Panc1 (cell line): ENCODE data around the gene KRT76. TPM values are rescaled to one million over a fixed set of nuclear protein-coding genes. Genes with fewer than 3 reads are reported as not detected.

Experiments used
- ATAC-seq: fragments of 200-7000 bp; cut with Tn5 transposase; 2 replicates; pipeline ENCODE4 v1.9.1; 2020; ENCODE audit warnings: mild to moderate bottlenecking, moderate library complexity
- BruUV-seq: library from RNA; stranded (reverse); fragments of 400-500 nt; replicated peaks from 2 replicates; lab custom pipeline; 2021; lab: Mats Ljungman, UMichigan
- CTCF ChIA-PET: fragments of 300-600 bp; sonication (Branson Sonifier 250); formaldehyde crosslinking; loops from one replicate; lab custom pipeline; 2022; ENCODE audit warnings: antibody characterized with exemption; lab: Charles Lee
- POLR2A ChIA-PET: fragments of 300-600 bp; sonication (Branson Sonifier 250); formaldehyde crosslinking; loops from one replicate; lab custom pipeline; 2022; ENCODE audit warnings: antibody characterized with exemption; lab: Charles Lee
- DNase-seq: peaks from one replicate; pipeline ENCODE4 v3.0.0-alpha.2; 2010; ENCODE audit warnings: low read depth, low spot score
- H3K27ac ChIP-seq: 2 replicates; pipeline ENCODE4 v1.5.1; 2011; ENCODE audit warnings: mild to moderate bottlenecking, low read length, inconsistent platforms
- H3K27me3 ChIP-seq: fragments of 200-500 bp; sonication (Bioruptor generic); 2 replicates; pipeline ENCODE4 v1.6.0; 2014; ENCODE audit warnings: low read length, inconsistent platforms; ENCODE audit not compliant: control insufficient read depth, insufficient read depth
- H3K36me3 ChIP-seq: fragments of 200-500 bp; sonication (Bioruptor generic); 2 replicates; pipeline ENCODE4 v1.5.1; 2014; ENCODE audit warnings: inconsistent platforms, mild to moderate bottlenecking, low read length, moderate library complexity; ENCODE audit not compliant: control insufficient read depth, insufficient read depth
- H3K4me1 ChIP-seq: 2 replicates; pipeline ENCODE4 v1.5.1; 2011; ENCODE audit warnings: inconsistent platforms, mild to moderate bottlenecking, low read length, moderate library complexity; ENCODE audit not compliant: control insufficient read depth, insufficient read depth
- H3K4me3 ChIP-seq, 2 experiments: 2 replicates each; pipeline ENCODE4 v1.5.1; 2011 to 2012; ENCODE audit warnings: low read depth in 2 of 2, low read length in 2 of 2, mild to moderate bottlenecking in 2 of 2, inconsistent platforms in 1 of 2, moderate library complexity in 1 of 2
- H3K9me3 ChIP-seq: fragments of 200-500 bp; sonication (Bioruptor generic); 2 replicates; pipeline ENCODE4 v1.5.1; 2014; ENCODE audit warnings: low read depth, mild to moderate bottlenecking, inconsistent platforms, low read length, moderate library complexity; ENCODE audit not compliant: control insufficient read depth, insufficient read depth
- POLR2AphosphoS5 ChIP-seq: IDR thresholded peaks from 2 replicates; pipeline ENCODE4 v1.6.1; 2012; ENCODE audit warnings: mild to moderate bottlenecking, low read depth, low read length, moderate library complexity
- SIN3A ChIP-seq: IDR thresholded peaks from 2 replicates; pipeline ENCODE4 v1.6.1; 2012; ENCODE audit warnings: low read depth, mild to moderate bottlenecking, low read length, moderate library complexity, borderline replicate concordance; ENCODE audit not compliant: insufficient read depth
- TCF7L2 ChIP-seq: IDR thresholded peaks from 2 replicates; pipeline ENCODE4 v1.6.1; 2011; ENCODE audit warnings: mild to moderate bottlenecking, low read depth, low read length, inconsistent platforms
- in situ Hi-C: cut with HindIII; loops from 2 replicates; pipeline ENCODE4 v1.10.0; 2016; ENCODE audit warnings: low sequenced_read_pairs, low pct_unique_long_range_greater_than_20kb
- intact Hi-C: fragments of 100-400 bp; cut with micrococcal nuclease; formaldehyde crosslinking; loops from one replicate; pipeline ENCODE4 v1.10.0; 2022; ENCODE audit not compliant: unreplicated experiment
- total RNA-seq: library from RNA; stranded (reverse); gene quantifications from one replicate; pipeline ENCODE4 v1.2.1, GENCODE V29; 2021; ENCODE audit not compliant: unreplicated experiment
- TF ChIP-seq, protein P1 (sequence below): fragments of 450-650 bp; IDR thresholded peaks from 2 replicates; pipeline ENCODE4 v1.5.1; 2017; ENCODE audit warnings: mild to moderate bottlenecking
- TF ChIP-seq, protein P2 (sequence below), 2 experiments: IDR thresholded peaks; 2 replicates each; pipeline ENCODE4 v1.6.1; 2011 to 2012; ENCODE audit warnings: low read depth in 2 of 2, control low read depth in 1 of 2, low read length in 1 of 2, mild to moderate bottlenecking in 1 of 2, moderate library complexity in 1 of 2; ENCODE audit not compliant: insufficient read depth in 1 of 2

Gene KRT76
- total RNA-seq, 1 experiment from 2014 or later = not detected

DNA sequence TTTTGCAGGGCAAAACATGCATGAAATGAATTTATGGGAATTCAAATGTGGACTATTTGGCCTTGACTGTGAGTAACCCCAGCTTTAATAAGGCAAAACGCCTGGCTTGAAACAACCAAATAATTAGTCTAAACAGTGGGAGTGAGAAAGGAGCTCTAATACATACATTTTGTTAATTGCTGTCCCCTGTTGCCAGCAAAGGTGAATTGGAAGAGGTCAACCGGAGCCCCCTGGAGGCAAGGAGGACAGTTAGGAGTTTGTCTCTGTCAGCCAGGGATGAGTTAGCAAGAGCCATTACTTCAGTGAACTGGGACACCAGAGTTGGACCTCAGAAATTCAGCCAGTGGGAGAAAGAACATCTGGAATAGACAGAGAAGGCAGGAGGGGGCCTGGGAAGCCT, 17.4 kb downstream of the KRT76 start:
- BruUV-seq = no TSS peak
- H3K9me3 ChIP-seq = 0 out of 2 replicates have a peak, but pooled peaks cover 10% of the 10 kb centered on the region
- no peak overlapping the region for H3K4me3 ChIP-seq
- intact Hi-C loops = no loop called here
- CTCF ChIA-PET = interaction anchor here (0.7 kb wide), 1 partner anchor 154 kb away, joined by 3 read pairs; no protein-coding TSS in a partner anchor
- POLR2A ChIA-PET = no interaction called here
- ATAC-seq = no peak
- no peak overlapping the region for H3K27ac ChIP-seq
- no peak for TF ChIP-seq POLR2AphosphoS5
- TF ChIP-seq, protein P1, sequence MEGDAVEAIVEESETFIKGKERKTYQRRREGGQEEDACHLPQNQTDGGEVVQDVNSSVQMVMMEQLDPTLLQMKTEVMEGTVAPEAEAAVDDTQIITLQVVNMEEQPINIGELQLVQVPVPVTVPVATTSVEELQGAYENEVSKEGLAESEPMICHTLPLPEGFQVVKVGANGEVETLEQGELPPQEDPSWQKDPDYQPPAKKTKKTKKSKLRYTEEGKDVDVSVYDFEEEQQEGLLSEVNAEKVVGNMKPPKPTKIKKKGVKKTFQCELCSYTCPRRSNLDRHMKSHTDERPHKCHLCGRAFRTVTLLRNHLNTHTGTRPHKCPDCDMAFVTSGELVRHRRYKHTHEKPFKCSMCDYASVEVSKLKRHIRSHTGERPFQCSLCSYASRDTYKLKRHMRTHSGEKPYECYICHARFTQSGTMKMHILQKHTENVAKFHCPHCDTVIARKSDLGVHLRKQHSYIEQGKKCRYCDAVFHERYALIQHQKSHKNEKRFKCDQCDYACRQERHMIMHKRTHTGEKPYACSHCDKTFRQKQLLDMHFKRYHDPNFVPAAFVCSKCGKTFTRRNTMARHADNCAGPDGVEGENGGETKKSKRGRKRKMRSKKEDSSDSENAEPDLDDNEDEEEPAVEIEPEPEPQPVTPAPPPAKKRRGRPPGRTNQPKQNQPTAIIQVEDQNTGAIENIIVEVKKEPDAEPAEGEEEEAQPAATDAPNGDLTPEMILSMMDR = no peak
- no peak for TF ChIP-seq SIN3A
- TF ChIP-seq, protein P2, sequence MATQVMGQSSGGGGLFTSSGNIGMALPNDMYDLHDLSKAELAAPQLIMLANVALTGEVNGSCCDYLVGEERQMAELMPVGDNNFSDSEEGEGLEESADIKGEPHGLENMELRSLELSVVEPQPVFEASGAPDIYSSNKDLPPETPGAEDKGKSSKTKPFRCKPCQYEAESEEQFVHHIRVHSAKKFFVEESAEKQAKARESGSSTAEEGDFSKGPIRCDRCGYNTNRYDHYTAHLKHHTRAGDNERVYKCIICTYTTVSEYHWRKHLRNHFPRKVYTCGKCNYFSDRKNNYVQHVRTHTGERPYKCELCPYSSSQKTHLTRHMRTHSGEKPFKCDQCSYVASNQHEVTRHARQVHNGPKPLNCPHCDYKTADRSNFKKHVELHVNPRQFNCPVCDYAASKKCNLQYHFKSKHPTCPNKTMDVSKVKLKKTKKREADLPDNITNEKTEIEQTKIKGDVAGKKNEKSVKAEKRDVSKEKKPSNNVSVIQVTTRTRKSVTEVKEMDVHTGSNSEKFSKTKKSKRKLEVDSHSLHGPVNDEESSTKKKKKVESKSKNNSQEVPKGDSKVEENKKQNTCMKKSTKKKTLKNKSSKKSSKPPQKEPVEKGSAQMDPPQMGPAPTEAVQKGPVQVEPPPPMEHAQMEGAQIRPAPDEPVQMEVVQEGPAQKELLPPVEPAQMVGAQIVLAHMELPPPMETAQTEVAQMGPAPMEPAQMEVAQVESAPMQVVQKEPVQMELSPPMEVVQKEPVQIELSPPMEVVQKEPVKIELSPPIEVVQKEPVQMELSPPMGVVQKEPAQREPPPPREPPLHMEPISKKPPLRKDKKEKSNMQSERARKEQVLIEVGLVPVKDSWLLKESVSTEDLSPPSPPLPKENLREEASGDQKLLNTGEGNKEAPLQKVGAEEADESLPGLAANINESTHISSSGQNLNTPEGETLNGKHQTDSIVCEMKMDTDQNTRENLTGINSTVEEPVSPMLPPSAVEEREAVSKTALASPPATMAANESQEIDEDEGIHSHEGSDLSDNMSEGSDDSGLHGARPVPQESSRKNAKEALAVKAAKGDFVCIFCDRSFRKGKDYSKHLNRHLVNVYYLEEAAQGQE (IDR thresholded peaks at IDR 0.05; ENCODE audit: insufficient read depth in 1 of 2, low read depth in 2 of 2, low read length in 1 of 2) = no peak
- TF ChIP-seq TCF7L2 = no peak
- no peaks in the 10 kb centered on the region for H3K4me1 ChIP-seq
- H3K36me3 ChIP-seq = no peaks in the 10 kb centered on the region
- no peaks in the 10 kb centered on the region; the same call in 1 of the 2 replicates for H3K27me3 ChIP-seq
- in situ Hi-C loops = no loop called here
- no peak for DNase-seq

DNA sequence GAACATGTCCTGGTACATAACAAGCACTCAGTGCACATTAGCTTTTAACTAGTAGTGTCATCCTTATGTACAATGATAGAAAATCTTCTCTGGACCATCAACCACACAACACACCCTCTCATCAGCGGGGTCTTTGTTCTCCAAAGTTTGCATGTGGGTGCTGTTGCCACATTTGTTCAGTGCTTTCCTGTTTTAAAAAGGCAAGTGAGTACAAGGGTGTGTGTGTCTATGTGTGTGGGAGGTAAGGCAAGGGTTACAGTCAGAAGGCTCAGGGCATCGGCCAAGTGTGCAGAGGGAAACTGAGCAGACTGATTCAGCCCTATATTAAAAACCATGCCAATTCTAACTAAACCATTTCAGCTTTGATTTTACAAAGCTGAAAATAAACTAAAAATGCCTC, 17.9 kb downstream of the KRT76 start:
- TF ChIP-seq SIN3A = no peak
- TF ChIP-seq, protein P2 (IDR thresholded peaks at IDR 0.05; ENCODE audit: insufficient read depth in 1 of 2, low read depth in 2 of 2, low read length in 1 of 2) = no peak
- TF ChIP-seq TCF7L2 = no peak
- no peak for TF ChIP-seq POLR2AphosphoS5
- TF ChIP-seq, protein P1 = no peak
- in situ Hi-C loops = no loop called here
- ChIA-PET CTCF (no interaction called here), POLR2A (no interaction called here)
- DNase-seq (no peak), ATAC-seq (no peak)
- Histone ChIP-seq H3K36me3 (no peaks in the 10 kb centered on the region), H3K4me3 (no peak overlapping the region), H3K27ac (no peak overlapping the region), H3K27me3 (no peaks in the 10 kb centered on the region; the same call in 1 of the 2 replicates), H3K9me3 (0 out of 2 replicates have a peak, but pooled peaks cover 10% of the 10 kb centered on the region), H3K4me1 (no peaks in the 10 kb centered on the region)
- intact Hi-C loops = no loop called here
- BruUV-seq = no TSS peak
